ENCODE results near the gene HPCAL1. TPM values are rescaled to one million over a fixed set of nuclear protein-coding genes. Genes with fewer than 3 reads are reported as not detected.

Gene HPCAL1
- total and polyA plus RNA-seq, 2 experiments from 2014 or later, result 8.3 to 25.4 TPM

- TF ChIP-seq, protein P1, sequence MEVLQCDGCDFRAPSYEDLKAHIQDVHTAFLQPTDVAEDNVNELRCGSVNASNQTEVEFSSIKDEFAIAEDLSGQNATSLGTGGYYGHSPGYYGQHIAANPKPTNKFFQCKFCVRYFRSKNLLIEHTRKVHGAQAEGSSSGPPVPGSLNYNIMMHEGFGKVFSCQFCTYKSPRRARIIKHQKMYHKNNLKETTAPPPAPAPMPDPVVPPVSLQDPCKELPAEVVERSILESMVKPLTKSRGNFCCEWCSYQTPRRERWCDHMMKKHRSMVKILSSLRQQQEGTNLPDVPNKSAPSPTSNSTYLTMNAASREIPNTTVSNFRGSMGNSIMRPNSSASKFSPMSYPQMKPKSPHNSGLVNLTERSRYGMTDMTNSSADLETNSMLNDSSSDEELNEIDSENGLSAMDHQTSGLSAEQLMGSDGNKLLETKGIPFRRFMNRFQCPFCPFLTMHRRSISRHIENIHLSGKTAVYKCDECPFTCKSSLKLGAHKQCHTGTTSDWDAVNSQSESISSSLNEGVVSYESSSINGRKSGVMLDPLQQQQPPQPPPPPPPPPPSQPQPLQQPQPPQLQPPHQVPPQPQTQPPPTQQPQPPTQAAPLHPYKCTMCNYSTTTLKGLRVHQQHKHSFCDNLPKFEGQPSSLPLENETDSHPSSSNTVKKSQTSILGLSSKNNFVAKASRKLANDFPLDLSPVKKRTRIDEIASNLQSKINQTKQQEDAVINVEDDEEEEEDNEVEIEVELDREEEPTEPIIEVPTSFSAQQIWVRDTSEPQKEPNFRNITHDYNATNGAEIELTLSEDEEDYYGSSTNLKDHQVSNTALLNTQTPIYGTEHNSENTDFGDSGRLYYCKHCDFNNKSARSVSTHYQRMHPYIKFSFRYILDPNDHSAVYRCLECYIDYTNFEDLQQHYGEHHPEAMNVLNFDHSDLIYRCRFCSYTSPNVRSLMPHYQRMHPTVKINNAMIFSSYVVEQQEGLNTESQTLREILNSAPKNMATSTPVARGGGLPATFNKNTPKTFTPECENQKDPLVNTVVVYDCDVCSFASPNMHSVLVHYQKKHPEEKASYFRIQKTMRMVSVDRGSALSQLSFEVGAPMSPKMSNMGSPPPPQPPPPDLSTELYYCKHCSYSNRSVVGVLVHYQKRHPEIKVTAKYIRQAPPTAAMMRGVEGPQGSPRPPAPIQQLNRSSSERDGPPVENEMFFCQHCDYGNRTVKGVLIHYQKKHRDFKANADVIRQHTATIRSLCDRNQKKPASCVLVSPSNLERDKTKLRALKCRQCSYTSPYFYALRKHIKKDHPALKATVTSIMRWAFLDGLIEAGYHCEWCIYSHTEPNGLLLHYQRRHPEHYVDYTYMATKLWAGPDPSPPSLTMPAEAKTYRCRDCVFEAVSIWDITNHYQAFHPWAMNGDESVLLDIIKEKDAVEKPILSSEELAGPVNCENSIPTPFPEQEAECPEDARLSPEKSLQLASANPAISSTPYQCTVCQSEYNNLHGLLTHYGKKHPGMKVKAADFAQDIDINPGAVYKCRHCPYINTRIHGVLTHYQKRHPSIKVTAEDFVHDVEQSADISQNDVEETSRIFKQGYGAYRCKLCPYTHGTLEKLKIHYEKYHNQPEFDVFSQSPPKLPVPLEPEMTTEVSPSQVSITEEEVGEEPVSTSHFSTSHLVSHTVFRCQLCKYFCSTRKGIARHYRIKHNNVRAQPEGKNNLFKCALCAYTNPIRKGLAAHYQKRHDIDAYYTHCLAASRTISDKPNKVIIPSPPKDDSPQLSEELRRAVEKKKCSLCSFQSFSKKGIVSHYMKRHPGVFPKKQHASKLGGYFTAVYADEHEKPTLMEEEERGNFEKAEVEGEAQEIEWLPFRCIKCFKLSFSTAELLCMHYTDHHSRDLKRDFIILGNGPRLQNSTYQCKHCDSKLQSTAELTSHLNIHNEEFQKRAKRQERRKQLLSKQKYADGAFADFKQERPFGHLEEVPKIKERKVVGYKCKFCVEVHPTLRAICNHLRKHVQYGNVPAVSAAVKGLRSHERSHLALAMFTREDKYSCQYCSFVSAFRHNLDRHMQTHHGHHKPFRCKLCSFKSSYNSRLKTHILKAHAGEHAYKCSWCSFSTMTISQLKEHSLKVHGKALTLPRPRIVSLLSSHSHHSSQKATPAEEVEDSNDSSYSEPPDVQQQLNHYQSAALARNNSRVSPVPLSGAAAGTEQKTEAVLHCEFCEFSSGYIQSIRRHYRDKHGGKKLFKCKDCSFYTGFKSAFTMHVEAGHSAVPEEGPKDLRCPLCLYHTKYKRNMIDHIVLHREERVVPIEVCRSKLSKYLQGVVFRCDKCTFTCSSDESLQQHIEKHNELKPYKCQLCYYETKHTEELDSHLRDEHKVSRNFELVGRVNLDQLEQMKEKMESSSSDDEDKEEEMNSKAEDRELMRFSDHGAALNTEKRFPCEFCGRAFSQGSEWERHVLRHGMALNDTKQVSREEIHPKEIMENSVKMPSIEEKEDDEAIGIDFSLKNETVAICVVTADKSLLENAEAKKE (CRISPR knock-in tag; IDR thresholded peaks at IDR 0.05), result no peak
Observed at GRCh38 chr2:10373931-10374330, 71.2 kb downstream of the HPCAL1 start (continued).

DNA sequence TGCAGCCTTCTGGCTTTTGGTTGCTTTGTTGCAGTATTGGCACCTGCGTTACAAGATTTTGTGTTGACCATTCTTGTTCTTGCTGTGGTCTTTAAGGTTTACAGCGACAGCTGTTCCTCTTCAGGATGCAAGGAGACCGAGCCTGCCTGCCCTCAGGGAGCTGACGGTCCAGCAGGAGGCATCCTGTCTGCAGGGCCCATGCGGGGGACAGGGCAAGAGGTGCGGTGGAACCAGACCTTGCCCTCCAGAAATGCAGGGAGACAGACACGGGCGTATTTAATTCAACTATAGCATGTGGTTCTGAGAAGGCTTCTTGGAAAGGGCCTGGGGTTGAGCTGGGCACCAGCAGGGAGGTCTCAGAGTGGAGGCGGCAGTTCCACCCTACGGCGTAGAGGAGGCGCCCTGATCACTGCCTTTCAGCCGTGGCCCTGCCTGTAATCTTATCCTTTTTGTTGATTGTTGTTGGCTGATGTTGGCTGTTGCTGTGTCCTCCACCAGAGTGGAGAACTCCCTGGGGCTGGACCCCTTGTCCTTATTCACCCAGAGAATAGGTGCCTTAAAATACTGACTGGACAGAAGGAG, 71.7 kb downstream of the HPCAL1 start:
- Histone ChIP-seq H3K36me3 (ENCODE audit: insufficient read depth) (no peaks in the 10 kb centered on the region), H3K4me2 (no peak overlapping the region), H3F3A (replicated peaks; ENCODE audit: low read depth) (no peaks in the 10 kb centered on the region), H3K27me3 (ENCODE audit: insufficient read depth) (no peaks in the 10 kb centered on the region), H3K4me3 (no peak overlapping the region), H3K27ac (ENCODE audit: low read depth) (no peak overlapping the region), H4K20me1 (replicated peaks; ENCODE audit: insufficient read depth) (no peaks in the 10 kb centered on the region), H3K9me2 (ENCODE audit: insufficient read depth) (no peaks in the 10 kb centered on the region), H2AFZ (no peak overlapping the region), H3K79me2 (replicated peaks; ENCODE audit: insufficient read depth) (no peaks in the 10 kb centered on the region), H3K4me1 (ENCODE audit: insufficient read depth) (peaks cover 4% of the 10 kb centered on the region; the same call in 1 of the 2 replicates)
- Mint-ChIP-seq H3K27ac (peak overlapping the region; percentile 53), H3K36me3 (ENCODE audit: low read depth) (no peaks in the 10 kb centered on the region), H3K4me1 (peaks cover 37% of the 10 kb centered on the region), H3K27me3 (ENCODE audit: insufficient read depth, low read depth, poor library complexity) (peaks cover 7% of the 10 kb centered on the region), H3K4me3 (no peak overlapping the region), H3K9me3 (no peaks in the 10 kb centered on the region)
- DNase-seq (ENCODE audit: low spot score) (peak; percentile 32), ATAC-seq (peak; percentile 51)
- TF ChIP-seq POLR2AphosphoS5 (IDR thresholded peaks at IDR 0.05; ENCODE audit: low read depth), result no peak
- TF ChIP-seq, protein P2, sequence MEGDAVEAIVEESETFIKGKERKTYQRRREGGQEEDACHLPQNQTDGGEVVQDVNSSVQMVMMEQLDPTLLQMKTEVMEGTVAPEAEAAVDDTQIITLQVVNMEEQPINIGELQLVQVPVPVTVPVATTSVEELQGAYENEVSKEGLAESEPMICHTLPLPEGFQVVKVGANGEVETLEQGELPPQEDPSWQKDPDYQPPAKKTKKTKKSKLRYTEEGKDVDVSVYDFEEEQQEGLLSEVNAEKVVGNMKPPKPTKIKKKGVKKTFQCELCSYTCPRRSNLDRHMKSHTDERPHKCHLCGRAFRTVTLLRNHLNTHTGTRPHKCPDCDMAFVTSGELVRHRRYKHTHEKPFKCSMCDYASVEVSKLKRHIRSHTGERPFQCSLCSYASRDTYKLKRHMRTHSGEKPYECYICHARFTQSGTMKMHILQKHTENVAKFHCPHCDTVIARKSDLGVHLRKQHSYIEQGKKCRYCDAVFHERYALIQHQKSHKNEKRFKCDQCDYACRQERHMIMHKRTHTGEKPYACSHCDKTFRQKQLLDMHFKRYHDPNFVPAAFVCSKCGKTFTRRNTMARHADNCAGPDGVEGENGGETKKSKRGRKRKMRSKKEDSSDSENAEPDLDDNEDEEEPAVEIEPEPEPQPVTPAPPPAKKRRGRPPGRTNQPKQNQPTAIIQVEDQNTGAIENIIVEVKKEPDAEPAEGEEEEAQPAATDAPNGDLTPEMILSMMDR (conservative IDR thresholded peaks at IDR 0.05; ENCODE audit: low read depth in 2 of 2), result peak; percentile 31 to 35; a peak in 3 of 4 replicates

Measured in GM23338 (cell line).